Measurements from ENCODE around the gene NEAT1. TPM values are rescaled to one million over a fixed set of nuclear protein-coding genes. Genes with fewer than 3 reads are reported as not detected.

Gene NEAT1
- total and polyA plus RNA-seq, 9 of the 15 experiments (the other 6 are each of a cell fraction or from before 2014, with no cell fraction given) = 20.1 to 389 (median 62.8) TPM

- no peak for TF ChIP-seq VEZF1 (CRISPR knock-in tag; IDR thresholded peaks at IDR 0.05)
- TF ChIP-seq ETV6 (IDR thresholded peaks at IDR 0.05; ENCODE audit: borderline replicate concordance in 1 of 2, low read depth in 2 of 2, low read length in 1 of 2) = peak in 1 of 2 experiments; percentile 11; a peak in 1 of 4 replicates
- TF ChIP-seq ETV6 (CRISPR knock-in tag; IDR thresholded peaks at IDR 0.05; ENCODE audit: borderline replicate concordance) = no peak
- TF ChIP-seq CBX8 (IDR thresholded peaks at IDR 0.05; ENCODE audit: borderline replicate concordance, extremely low read depth, low read depth, low read length, poor library complexity, severe bottlenecking) = no peak
- TF ChIP-seq FOXK2 (conservative IDR thresholded peaks at IDR 0.05 in 1 of 2, IDR thresholded peaks at IDR 0.05 in 1 of 2; ENCODE audit: low read depth in 2 of 2) = no peak; a peak in 1 of 4 replicates
- no peak for TF ChIP-seq MXD1 (CRISPR knock-in tag; IDR thresholded peaks at IDR 0.05; ENCODE audit: borderline replicate concordance, poor library complexity, severe bottlenecking)
- peak; percentile 10 for TF ChIP-seq MXI1 (IDR thresholded peaks at IDR 0.05; ENCODE audit: low read depth, low read length)
- 0 out of 2 replicates have a peak, but pooled peaks have one; percentile 15 for TF ChIP-seq KDM2B (CRISPR knock-in tag; IDR thresholded peaks at IDR 0.05)
- no peak for TF ChIP-seq TCFL5 (CRISPR knock-in tag; conservative IDR thresholded peaks at IDR 0.05)
- TF ChIP-seq NONO (IDR thresholded peaks at IDR 0.05; ENCODE audit: low read depth in 2 of 2, low read length in 1 of 2) = 0 out of 4 replicates have a peak, but pooled peaks of 1 of the 2 experiments have one; percentile 5
- no peak for TF ChIP-seq GMEB1 (CRISPR knock-in tag; IDR thresholded peaks at IDR 0.05)
- TF ChIP-seq SMAD3 (CRISPR knock-in tag; conservative IDR thresholded peaks at IDR 0.05) = 0 out of 2 replicates have a peak, but pooled peaks have one; percentile 1
- TF ChIP-seq ZNF263 (CRISPR knock-in tag; IDR thresholded peaks at IDR 0.05; ENCODE audit: borderline replicate concordance) = no peak
- TF ChIP-seq POLR2B (IDR thresholded peaks at IDR 0.05; ENCODE audit: low read depth, partially characterized antibody) = peak; percentile 43
- 0 out of 2 replicates have a peak, but pooled peaks have one; percentile 31 for TF ChIP-seq SMC3 (conservative IDR thresholded peaks at IDR 0.05; ENCODE audit: insufficient read depth, low read depth, low read length)
- no peak for TF ChIP-seq KDM1A (IDR thresholded peaks at IDR 0.05)
- TF ChIP-seq GATAD2A (IDR thresholded peaks at IDR 0.05) = no peak
- peak; percentile 5; the same call in 1 of the 2 replicates for TF ChIP-seq OTX1 (CRISPR knock-in tag; IDR thresholded peaks at IDR 0.05)
- TF ChIP-seq STAT5A (IDR thresholded peaks at IDR 0.05; ENCODE audit: borderline replicate concordance, low read length) = peak; percentile 24; the same call in 1 of the 2 replicates
- TF ChIP-seq SIRT6 (IDR thresholded peaks at IDR 0.05; ENCODE audit: low read depth, low read length) = peak; percentile 72
- TF ChIP-seq JUN (IDR thresholded peaks at IDR 0.05; ENCODE audit: borderline replicate concordance, low read depth, low read length) = 0 out of 2 replicates have a peak, but pooled peaks have one; percentile 18
- no peak for TF ChIP-seq JUN (CRISPR knock-in tag; IDR thresholded peaks at IDR 0.05; ENCODE audit: borderline replicate concordance)
- TF ChIP-seq SMAD4 (CRISPR knock-in tag; conservative IDR thresholded peaks at IDR 0.05) = 0 out of 2 replicates have a peak, but pooled peaks have one; percentile 32
- TF ChIP-seq ZNF57 (CRISPR knock-in tag; IDR thresholded peaks at IDR 0.05) = no peak
Measured at GRCh38 chr11:65425105-65425970, 2.7 kb downstream of the NEAT1 start (continued).

All from K562 (cell line).